SK-N-SH (cell line): ENCODE results near the gene APOL2. TPM values are rescaled to one million over a fixed set of nuclear protein-coding genes. Genes with fewer than 3 reads are reported as not detected.

Experiments used
- CTCF ChIA-PET: fragments of 300-600, 350-600 bp; formaldehyde crosslinking; extraction: SDS; loops from one replicate; lab custom pipeline; 2021; lab: Yijun Ruan, JAX
- POLR2A ChIA-PET: fragments of 350-600 bp; sonication (Branson Sonifier 250); formaldehyde crosslinking; extraction: SDS; loops from one replicate; lab custom pipeline; 2020; ENCODE audit warnings: antibody characterized with exemption, inconsistent platforms; lab: Yijun Ruan, JAX
- DNase-seq: peaks from one replicate; pipeline ENCODE4 v3.0.0; 2012
- H2AFZ ChIP-seq: fragments of 200-600 bp; sonication (generic); 2 replicates; pipeline ENCODE4 v1.8.1; 2016; ENCODE audit warnings: antibody characterized with exemption, mild to moderate bottlenecking, low read depth
- H3F3A ChIP-seq: fragments of 200-600 bp; sonication (generic); replicated peaks from 2 replicates; pipeline ENCODE3; 2016; ENCODE audit warnings: antibody characterized with exemption, mild to moderate bottlenecking; ENCODE audit not compliant: insufficient read depth
- H3K27ac ChIP-seq, 2 experiments: fragments of 200-500 bp in 1 of 2; fragments of 200-600 bp in 1 of 2; sonication (Bioruptor generic) in 1 of 2; sonication (generic), shearing (Covaris generic) in 1 of 2; 2 replicates each; pipeline versions ENCODE4 v1.5.1 to v1.6.1; 2014 to 2016; ENCODE audit warnings: low read depth in 2 of 2, inconsistent platforms in 1 of 2, low read length in 1 of 2, mild to moderate bottlenecking in 1 of 2, mixed read lengths in 1 of 2
- H3K27me3 ChIP-seq: fragments of 200-600 bp; sonication (generic), shearing (Covaris generic); 2 replicates; pipeline ENCODE4 v1.6.1; 2016; ENCODE audit warnings: mixed run types; ENCODE audit not compliant: insufficient read depth
- H3K36me3 ChIP-seq, 2 experiments: fragments of 200-500 bp in 1 of 2; fragments of 200-600 bp in 1 of 2; sonication (Bioruptor generic) in 1 of 2; sonication (generic) in 1 of 2; replicated peaks in 1 of 2; 2 replicates each; pipeline versions ENCODE3 to v1.5.1; 2014 to 2016; ENCODE audit warnings: low read length in 1 of 2, mild to moderate bottlenecking in 1 of 2; ENCODE audit not compliant: insufficient read depth in 2 of 2, control insufficient read depth in 1 of 2
- H3K4me1 ChIP-seq, 2 experiments: fragments of 200-500 bp in 1 of 2; fragments of 200-600 bp in 1 of 2; sonication (Bioruptor generic) in 1 of 2; sonication (generic), shearing (Covaris generic) in 1 of 2; 2 replicates each; pipeline versions ENCODE4 v1.5.1 to v1.6.1; 2014 to 2016; ENCODE audit warnings: low read depth in 1 of 2, low read length in 1 of 2, mixed run types in 1 of 2; ENCODE audit not compliant: insufficient read depth in 2 of 2, control insufficient read depth in 1 of 2
- H3K4me2 ChIP-seq: fragments of 200-600 bp; sonication (generic), shearing (Covaris generic); 2 replicates; pipeline ENCODE4 v1.6.1; 2017; ENCODE audit warnings: mixed run types
- H3K4me3 ChIP-seq, 2 experiments: fragments of 200-500 bp in 1 of 2; fragments of 200-600 bp in 1 of 2; sonication (Bioruptor generic) in 1 of 2; sonication (generic), shearing (Covaris generic) in 1 of 2; 2 replicates each; pipeline versions ENCODE4 v1.5.1 to v1.8.1; 2014 to 2016; ENCODE audit warnings: low read depth in 2 of 2, inconsistent platforms in 1 of 2, low read length in 1 of 2, mild to moderate bottlenecking in 1 of 2, mixed read lengths in 1 of 2, moderate library complexity in 1 of 2
- H3K79me2 ChIP-seq: fragments of 200-600 bp; sonication (generic); 2 replicates; pipeline ENCODE4 v1.8.1; 2017; ENCODE audit warnings: mild to moderate bottlenecking; ENCODE audit not compliant: insufficient read depth
- H3K9ac ChIP-seq: fragments of 200-600 bp; sonication (generic); 2 replicates; pipeline ENCODE4 v1.6.1; 2017; ENCODE audit warnings: mixed run types
- H3K9me2 ChIP-seq: fragments of 200-600 bp; sonication (generic); 2 replicates; pipeline ENCODE4 v1.6.1; 2017; ENCODE audit warnings: mixed run types
- H3K9me3 ChIP-seq: fragments of 200-600 bp; sonication (generic); 2 replicates; pipeline ENCODE4 v1.6.1; 2017; ENCODE audit warnings: mixed run types, mild to moderate bottlenecking, moderate library complexity
- H4K20me1 ChIP-seq: fragments of 200-600 bp; sonication (generic); 2 replicates; pipeline ENCODE4 v1.6.1; 2017; ENCODE audit warnings: mild to moderate bottlenecking, mixed run types; ENCODE audit not compliant: insufficient read depth
- CHD2 ChIP-seq: fragments of 150-350 bp; IDR thresholded peaks from 2 replicates; pipeline ENCODE4 v1.6.1; 2018; ENCODE audit warnings: low read length; ENCODE audit not compliant: partially characterized antibody
- CTCF ChIP-seq: fragments of 200-600 bp; sonication (generic); IDR thresholded peaks from 2 replicates; pipeline ENCODE4 v1.6.1; 2017; ENCODE audit warnings: antibody characterized with exemption, mild to moderate bottlenecking, moderate library complexity
- EZH2phosphoT487 ChIP-seq: fragments of 200-600 bp; sonication (generic); IDR thresholded peaks from 2 replicates; pipeline ENCODE4 v1.6.1; 2017; ENCODE audit warnings: low read depth, mixed run types, mild to moderate bottlenecking, antibody characterized with exemption, moderate library complexity, borderline replicate concordance
- FOSL2 ChIP-seq: IDR thresholded peaks from 2 replicates; pipeline ENCODE4 v1.4.0; 2012; ENCODE audit warnings: low read depth, mild to moderate bottlenecking, moderate library complexity, borderline replicate concordance
- GABPA ChIP-seq: IDR thresholded peaks from 2 replicates; pipeline ENCODE4 v1.4.0; 2012; ENCODE audit warnings: low read depth, mild to moderate bottlenecking
- GATA2 ChIP-seq: sonication (generic); formaldehyde crosslinking; IDR thresholded peaks from 2 replicates; pipeline ENCODE4 v1.5.0; 2020; ENCODE audit warnings: mild to moderate bottlenecking, missing genetic modification reagents
- JUND ChIP-seq: IDR thresholded peaks from 2 replicates; pipeline ENCODE4 v1.4.0; 2012
- MAX ChIP-seq: IDR thresholded peaks from 2 replicates; pipeline ENCODE4 v1.4.0; 2012; ENCODE audit warnings: low read depth
- NFIC ChIP-seq: IDR thresholded peaks from 2 replicates; pipeline ENCODE4 v1.4.0; 2012; ENCODE audit warnings: borderline replicate concordance
- POLR2AphosphoS5 ChIP-seq: IDR thresholded peaks from 2 replicates; pipeline ENCODE4 v1.6.1; 2012; ENCODE audit warnings: low read depth, low read length
- RAD21 ChIP-seq: IDR thresholded peaks from 2 replicates; pipeline ENCODE4 v1.6.1; 2012; ENCODE audit warnings: mild to moderate bottlenecking, low read length
- RFX5 ChIP-seq: IDR thresholded peaks from 2 replicates; pipeline ENCODE4 v1.6.1; 2012; ENCODE audit warnings: mild to moderate bottlenecking, improper control_type of control experiment, low read length
- SMC3 ChIP-seq: IDR thresholded peaks from 2 replicates; pipeline ENCODE4 v1.6.1; 2012; ENCODE audit warnings: low read depth, low read length, improper control_type of control experiment
- TAF1 ChIP-seq: IDR thresholded peaks from 2 replicates; pipeline ENCODE4 v1.6.1; 2012; ENCODE audit warnings: low read depth, mild to moderate bottlenecking, low read length, moderate library complexity, borderline replicate concordance
- TCF12 ChIP-seq: IDR thresholded peaks from 2 replicates; pipeline ENCODE4 v1.4.0; 2012
- TEAD4 ChIP-seq: IDR thresholded peaks from 2 replicates; pipeline ENCODE4 v1.4.0; 2012; ENCODE audit warnings: mild to moderate bottlenecking, borderline replicate concordance; ENCODE audit not compliant: insufficient read depth
- WGBS: methylation state at CpG from one replicate; pipeline ENCODE4 v1.1.6; 2017; ENCODE audit warnings: low lambda C conversion rate; 5-methylcytosine and 5-hydroxymethylcytosine counted together
- polyA plus RNA-seq, 3 experiments: library from polyadenylated mRNA; depleted of rRNA; stranded (reverse); fragments of >200 nt; gene quantifications; 2 replicates each; pipeline ENCODE4 v1.2.3, GENCODE V29; 2012

APOL2 gene
- polyA plus RNA-seq, 1 of the 3 experiments (the other 2 are of a cell fraction): 8.3 TPM

GRCh38 chr22:36287881-36288515 is 48.7 kb upstream of the APOL2 start (continued):
- no peak for TF ChIP-seq TEAD4

- WGBS: 76% methylated on average over 23 of the region's 28 CpGs
- Histone ChIP-seq H4K20me1 (peaks cover 77% of the 10 kb centered on the region), H3K79me2 (peaks cover 17% of the 10 kb centered on the region; the same call in 1 of the 2 replicates), H3K4me2 (no peak overlapping the region), H3K27ac (peak overlapping the region in 1 of 2 experiments; percentile 29; a peak in 2 of 4 replicates), H3K9ac (no peak overlapping the region), H2AFZ (no peak overlapping the region), H3K9me3 (no peaks in the 10 kb centered on the region), H3K4me3 (no peak overlapping the region), H3K36me3 (peaks cover 69 to 83% of the 10 kb centered on the region in 2 experiments), H3K4me1 (no peaks in the 10 kb centered on the region; a peak in 1 of 4 replicates), H3F3A (peaks cover 66% of the 10 kb centered on the region), H3K9me2 (no peaks in the 10 kb centered on the region), H3K27me3 (no peaks in the 10 kb centered on the region)
- ChIA-PET CTCF (interaction anchor here (0.6 to 9.9 kb wide), 60 partner anchors 8 to 658 kb away, joined by 3 to 113 read pairs (median 5); partner anchors contain the start of genes APOL2, APOL4, MYH9 and TXN2), POLR2A (interaction anchor here (1.0 kb wide), 1 partner anchor 196 kb away, joined by 3 read pairs; no protein-coding TSS in a partner anchor)
- no peak for TF ChIP-seq TCF12
- peak; percentile 69 for TF ChIP-seq SMC3
- peak; percentile 82 for TF ChIP-seq RAD21
- no peak for TF ChIP-seq GATA2
- TF ChIP-seq EZH2phosphoT487: no peak
- no peak for TF ChIP-seq TEAD4
- no peak for TF ChIP-seq CHD2
- peak; percentile 90 for TF ChIP-seq CTCF
- DNase-seq: peak; percentile 94
Measured at GRCh38 chr22:36286096-36286957, 47.0 kb upstream of the APOL2 start.

- Histone ChIP-seq H3K4me3 (no peak overlapping the region), H3K27me3 (no peaks in the 10 kb centered on the region), H3K4me2 (no peak overlapping the region), H3K79me2 (peaks cover 17% of the 10 kb centered on the region; the same call in 1 of the 2 replicates), H3K4me1 (no peaks in the 10 kb centered on the region; a peak in 1 of 4 replicates), H3K9me2 (no peaks in the 10 kb centered on the region), H3K9ac (no peak overlapping the region), H4K20me1 (peaks cover 83% of the 10 kb centered on the region), H3K9me3 (no peaks in the 10 kb centered on the region), H3K27ac (peak overlapping the region in 1 of 2 experiments; percentile 29; a peak in 1 of 4 replicates), H3F3A (peaks cover 74% of the 10 kb centered on the region), H2AFZ (no peak overlapping the region), H3K36me3 (peaks cover 73 to 87% of the 10 kb centered on the region in 2 experiments)
- TF ChIP-seq TCF12 (no peak), RFX5 (no peak), GABPA (no peak), MAX (no peak), JUND (no peak), NFIC (no peak), POLR2AphosphoS5 (no peak), GATA2 (no peak), FOSL2 (no peak), TAF1 (no peak)
- peak; percentile 19 for DNase-seq
- ChIA-PET CTCF (interaction anchor here (0.9 to 9.9 kb wide), 36 partner anchors 8 to 658 kb away, joined by 3 to 113 read pairs (median 6); partner anchors contain the start of genes APOL2 and APOL4), POLR2A (interaction anchor here (1.0 kb wide), 1 partner anchor 196 kb away, joined by 3 read pairs; no protein-coding TSS in a partner anchor)
- WGBS: 95% methylated on average over 16 of the region's 21 CpGs
Measured at GRCh38 chr22:36285545-36285944, 46.2 kb upstream of the APOL2 start.
